ENCODE results near the gene MGAT2. TPM values are rescaled to one million over a fixed set of nuclear protein-coding genes. Genes with fewer than 3 reads are reported as not detected.
A peak's percentile ranks its signal among the peaks of the same experiment; 100 is the strongest.

Gene MGAT2
- total and polyA plus RNA-seq, 2 of the 4 experiments (the other 2 are of a cell fraction) = 36.6 to 67.6 TPM

DNA sequence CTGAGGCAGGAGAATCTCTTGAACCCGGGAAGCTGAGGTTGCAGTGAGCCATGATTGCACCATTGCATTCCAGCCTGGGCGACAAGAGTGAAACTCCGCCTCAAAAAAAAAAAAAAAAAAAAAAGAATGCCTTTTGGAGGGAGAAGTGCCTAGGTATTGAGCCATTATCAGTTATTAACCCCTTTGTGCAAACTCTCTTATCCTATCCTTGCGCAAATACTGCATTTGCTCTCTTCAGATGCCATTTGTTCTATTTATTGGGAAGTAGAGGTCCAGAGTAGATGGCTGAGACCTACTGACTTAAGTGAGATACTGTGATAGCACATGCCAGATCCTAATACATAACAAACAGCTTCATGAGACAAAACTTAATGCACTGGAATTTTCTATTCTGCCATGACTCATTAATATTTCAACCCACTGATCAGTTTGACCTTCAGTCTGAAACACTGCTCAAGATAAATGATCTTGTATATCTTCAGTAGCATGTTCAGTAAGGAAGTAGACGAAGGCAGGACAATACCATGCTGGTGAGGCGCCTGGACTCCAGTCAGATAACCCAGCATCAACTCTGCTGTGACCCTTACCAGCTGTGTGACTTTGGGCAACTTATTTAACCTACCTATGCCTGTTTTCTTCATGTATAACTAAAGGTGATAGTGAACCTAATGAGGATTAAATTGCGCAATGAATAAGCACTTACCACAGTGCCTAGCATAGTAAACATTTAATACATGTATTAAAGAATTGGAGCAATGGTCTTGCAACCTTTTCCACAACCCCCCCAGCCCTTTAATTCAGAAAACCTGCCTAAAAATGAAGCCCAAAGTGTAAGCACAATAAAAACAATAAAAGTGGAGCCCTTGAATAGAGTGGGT is 20.2 kb downstream of the MGAT2 start:
- Histone ChIP-seq H4K5ac (ENCODE audit: low read depth, low read length) (no peak overlapping the region), H3K9me1 (ENCODE audit: insufficient read depth, low read length) (peaks cover 8% of the 10 kb centered on the region), H3K4me1 (ENCODE audit: control insufficient read depth, insufficient read depth, low read length) (peaks cover 2% of the 10 kb centered on the region; the same call in 1 of the 2 replicates), H3K9me3 (ENCODE audit: control insufficient read depth, insufficient read depth, low read length) (no peaks in the 10 kb centered on the region), H3K79me1 (ENCODE audit: low read depth in 1 of 2, low read length in 2 of 2) (peaks cover 38 to 66% of the 10 kb centered on the region in 2 experiments), H3K27ac (ENCODE audit: insufficient read depth, low read length) (no peak overlapping the region), H2BK5ac (ENCODE audit: low read depth, low read length, poor library complexity, severe bottlenecking) (no peak overlapping the region), H2AK9ac (replicated peaks; ENCODE audit: low read depth, low read length, poor library complexity) (no peak overlapping the region), H3K36me3 (ENCODE audit: control insufficient read depth, insufficient read depth, low read length) (peaks cover 11% of the 10 kb centered on the region), H3K4me3 (ENCODE audit: insufficient read depth, low read depth, low read length) (no peak overlapping the region), H2BK15ac (ENCODE audit: low read depth, low read length) (no peak overlapping the region), H3K18ac (ENCODE audit: low read depth, low read length) (no peak overlapping the region), H2AK5ac (ENCODE audit: low read depth, low read length) (no peak overlapping the region), H3K27me3 (ENCODE audit: control insufficient read depth, insufficient read depth, low read length) (no peaks in the 10 kb centered on the region), H2AFZ (replicated peaks; ENCODE audit: low read length, poor library complexity) (no peak overlapping the region), H4K20me1 (ENCODE audit: insufficient read depth, low read length) (peaks cover 21% of the 10 kb centered on the region), H3K14ac (replicated peaks; ENCODE audit: low read depth, low read length) (no peak overlapping the region), H3K4me2 (ENCODE audit: low read depth, low read length) (no peak overlapping the region), H3K9ac (ENCODE audit: low read depth, low read length) (no peak overlapping the region), H2BK20ac (ENCODE audit: low read depth, low read length) (no peak overlapping the region), H3K56ac (ENCODE audit: extremely low read depth, insufficient read depth, low read length) (no peak overlapping the region), H3K23ac (ENCODE audit: low read depth, low read length) (no peak overlapping the region; the same call in 1 of the 2 replicates), H3K4ac (ENCODE audit: low read depth, low read length) (no peak overlapping the region), H4K91ac (ENCODE audit: insufficient read depth, low read depth, low read length) (no peak overlapping the region), H4K8ac (ENCODE audit: low read depth in 2 of 2, low read length in 2 of 2) (no peak overlapping the region), H2BK120ac (ENCODE audit: low read depth, low read length) (no peak overlapping the region)
- ChIA-PET POLR2A (ENCODE audit: unreplicated experiment) (no interaction called here), CTCF (no interaction called here)
- intact Hi-C loops (cut with micrococcal nuclease) = no loop called here
- in situ Hi-C loops (cut with MboI; ENCODE audit: low sequenced_read_pairs) = no loop called here
- no peak for DNase-seq
- WGBS, 2 experiments (ENCODE audit: extremely low coverage in 2 of 2, insufficient read length in 1 of 2) = 100% methylated on average over 1 of the region's 7 CpGs; no CpG with 5 or more reads in 1 of the 2 experiments
- dilution Hi-C loops (cut with HindIII; ENCODE audit: low sequenced_read_pairs, unreplicated experiment) = no loop called here
- no TSS peak for BruUV-seq (replicated peaks)
- TF ChIP-seq NFE2L2 (IDR thresholded peaks at IDR 0.05; ENCODE audit: low read depth, low read length) = no peak
- peak; percentile 95 for TF ChIP-seq CEBPB (IDR thresholded peaks at IDR 0.05; ENCODE audit: low read depth, low read length)
- ATAC-seq (ENCODE audit: low read depth) = no peak

All from IMR-90 (cell line).